ENCODE data around the gene AGBL1.
"Not testable (repeated sequence)": the region's sequence is repeated elsewhere in the genome, so short reads cannot be mapped to it uniquely, and the experiment has no call there.

AGBL1 gene

DNA sequence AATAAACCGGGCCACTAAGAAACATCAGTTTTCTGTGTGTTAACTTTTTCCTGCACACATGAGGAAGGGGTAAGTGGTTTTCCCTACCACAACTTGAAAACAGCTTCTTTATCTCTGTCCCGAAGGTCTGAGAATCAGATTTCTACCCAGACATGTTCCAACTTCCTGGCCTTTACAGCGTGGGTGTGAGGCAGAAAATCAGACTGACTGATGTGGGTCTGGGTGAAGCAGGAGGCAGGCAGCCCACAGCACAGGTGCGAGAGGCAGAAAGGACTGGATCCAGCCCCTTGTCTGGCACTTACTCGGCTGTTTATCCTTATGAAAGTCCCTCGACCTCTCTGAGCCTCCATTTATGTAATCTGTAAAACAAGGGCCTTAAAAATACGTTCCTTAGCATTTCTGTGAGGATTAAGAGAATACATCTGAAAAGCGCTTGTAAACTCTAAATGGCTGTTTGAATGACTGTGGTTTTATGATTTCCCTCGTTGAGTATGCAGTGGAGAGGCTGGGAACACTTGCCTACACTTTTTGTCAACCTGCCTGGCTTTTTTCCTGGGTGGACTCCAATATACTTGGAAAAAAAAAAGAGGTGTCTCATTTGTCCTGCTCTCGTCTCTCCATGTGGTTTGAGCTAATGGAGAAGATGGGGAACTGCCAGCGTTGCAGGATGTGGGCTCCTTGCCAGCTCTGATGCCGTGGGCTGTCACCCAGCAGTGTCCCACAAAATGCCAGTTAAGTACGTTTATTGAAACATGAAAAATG, 3.1 kb downstream of the AGBL1 start:
- no peak for DNase-seq (ENCODE audit: low read depth)

DNA sequence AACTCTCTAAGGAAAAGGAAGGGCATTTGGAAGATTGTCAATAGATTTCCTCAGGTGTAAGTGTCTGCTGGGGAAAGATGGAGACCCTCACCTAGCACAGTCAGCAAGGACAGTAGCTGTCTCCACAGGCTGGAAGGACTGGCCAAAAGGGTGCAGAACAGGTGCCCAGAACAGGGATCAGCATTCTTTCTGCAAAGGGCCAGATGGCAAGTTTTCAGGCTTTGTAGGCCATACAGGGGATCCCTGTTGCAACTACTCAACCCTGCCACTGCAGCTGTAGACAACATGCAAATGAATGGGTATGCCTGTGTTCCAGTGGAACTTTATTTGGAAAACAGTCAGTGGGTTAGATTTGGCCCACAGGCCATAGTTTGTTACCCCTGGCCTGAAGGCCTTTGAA, 8.1 kb downstream of the AGBL1 start:
- DNase-seq (ENCODE audit: low read depth), result no peak

DNA sequence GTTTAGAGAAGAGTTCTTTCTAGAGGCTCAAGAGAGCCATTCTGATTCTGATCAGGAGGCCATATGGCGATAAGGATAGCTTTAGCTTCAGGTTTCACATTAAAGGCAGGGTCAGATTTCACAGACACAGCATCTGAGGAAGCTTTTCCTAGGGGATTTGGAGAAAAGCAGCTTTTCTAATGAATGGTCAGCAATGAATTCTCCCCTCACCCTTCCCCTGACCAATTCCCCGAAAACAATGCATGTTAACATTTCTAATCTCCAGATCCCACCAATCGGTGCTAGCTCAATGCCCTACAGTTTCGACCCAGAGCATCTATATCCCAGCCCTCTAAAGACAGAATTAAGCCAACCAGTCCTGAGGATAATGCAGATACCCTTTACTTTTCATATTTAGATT, 9.8 kb downstream of the AGBL1 start:
- DNase-seq (ENCODE audit: low read depth), result no peak

DNA sequence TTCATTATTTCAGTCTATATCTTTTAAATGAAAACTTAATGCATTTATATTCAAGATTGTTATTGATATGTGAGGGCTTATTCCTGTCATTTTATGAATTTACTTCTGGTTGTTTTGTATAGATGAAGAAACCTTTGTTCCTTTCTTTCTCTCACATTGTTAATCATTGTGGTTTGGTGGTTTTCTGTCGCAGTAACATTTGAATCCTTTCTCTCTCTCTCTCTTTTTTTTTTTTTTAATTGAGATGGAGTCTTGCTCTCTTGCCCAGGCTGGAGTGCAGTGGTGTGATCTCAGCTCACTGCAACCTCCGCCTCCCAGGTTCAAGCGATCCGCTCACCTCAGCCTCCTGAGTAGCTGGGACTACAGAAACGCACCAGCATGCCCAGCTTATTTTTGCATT, 22.1 kb downstream of the AGBL1 start:
- no peak for DNase-seq (ENCODE audit: low read depth)

DNA sequence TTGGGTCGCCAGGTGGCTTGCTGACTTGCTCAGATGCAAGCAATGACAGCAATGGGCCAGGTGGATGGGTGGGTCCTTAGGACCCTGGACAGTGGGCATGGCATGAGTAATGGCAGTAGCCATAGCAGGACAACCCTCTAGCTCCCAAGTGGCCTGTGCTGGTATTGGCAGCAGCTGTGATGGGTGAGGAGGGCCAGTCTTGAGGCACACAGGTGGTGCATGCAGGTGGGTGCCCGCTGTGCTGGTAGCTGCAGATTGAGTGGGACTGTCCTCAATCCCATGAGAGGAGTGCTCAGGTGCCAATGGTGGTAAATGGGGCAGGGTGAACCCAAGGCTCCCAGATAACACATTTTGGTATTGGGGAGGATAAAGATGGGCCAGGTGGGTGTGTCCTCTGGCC, 24.2 kb downstream of the AGBL1 start:
- DNase-seq (ENCODE audit: low read depth), result no peak

DNA sequence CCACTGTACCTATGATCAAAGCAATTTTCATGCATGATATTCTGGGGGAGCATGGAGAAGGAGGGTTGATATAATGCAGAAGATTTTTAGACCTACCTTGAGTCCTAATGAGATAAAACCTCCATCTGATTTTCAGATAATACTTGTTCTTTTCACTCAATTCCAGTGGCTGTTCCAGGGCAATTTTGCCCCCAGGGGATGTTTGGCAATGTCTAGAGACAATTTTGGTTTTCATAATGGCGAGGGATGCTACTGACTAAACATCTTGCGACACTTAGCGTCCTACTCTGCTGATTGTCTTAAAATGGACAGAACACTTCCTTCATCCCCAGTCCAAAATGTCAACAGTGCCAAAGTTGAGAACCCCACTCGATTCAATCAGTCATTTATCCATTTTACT, 26.6 kb downstream of the AGBL1 start:
- no peak for DNase-seq (ENCODE audit: low read depth)

DNA sequence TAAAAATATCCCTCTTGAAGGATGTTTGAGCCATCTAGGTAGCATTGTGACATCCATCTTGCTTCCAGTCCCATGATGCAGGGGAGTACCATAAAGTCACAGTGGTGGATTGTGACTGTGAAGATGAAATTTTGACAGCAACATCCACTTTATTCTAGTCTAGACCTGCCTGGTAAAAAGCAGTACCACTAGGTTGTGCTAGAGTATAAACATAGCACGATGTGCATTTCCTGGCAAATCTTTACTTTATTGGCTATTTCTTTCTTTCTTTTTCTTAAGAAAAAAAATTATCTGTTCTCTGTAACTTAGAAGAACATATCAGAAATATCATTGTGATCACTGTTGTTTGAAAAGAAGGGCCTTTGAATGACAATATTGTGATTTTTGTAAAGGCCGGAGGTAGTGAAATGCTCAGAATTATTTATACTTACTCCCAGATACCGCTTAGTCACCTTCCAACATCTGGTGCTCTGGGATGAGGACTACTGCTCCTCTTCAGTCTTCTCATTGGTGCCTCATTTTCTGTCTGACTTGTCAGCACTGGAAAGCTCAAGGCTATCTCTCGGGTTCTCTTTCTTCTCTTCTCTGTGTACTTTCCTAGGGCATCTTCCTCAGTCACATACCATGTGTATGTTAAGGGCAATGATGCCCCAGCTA, 35.6 kb downstream of the AGBL1 start:
- DNase-seq (ENCODE audit: low read depth), result no peak

DNA sequence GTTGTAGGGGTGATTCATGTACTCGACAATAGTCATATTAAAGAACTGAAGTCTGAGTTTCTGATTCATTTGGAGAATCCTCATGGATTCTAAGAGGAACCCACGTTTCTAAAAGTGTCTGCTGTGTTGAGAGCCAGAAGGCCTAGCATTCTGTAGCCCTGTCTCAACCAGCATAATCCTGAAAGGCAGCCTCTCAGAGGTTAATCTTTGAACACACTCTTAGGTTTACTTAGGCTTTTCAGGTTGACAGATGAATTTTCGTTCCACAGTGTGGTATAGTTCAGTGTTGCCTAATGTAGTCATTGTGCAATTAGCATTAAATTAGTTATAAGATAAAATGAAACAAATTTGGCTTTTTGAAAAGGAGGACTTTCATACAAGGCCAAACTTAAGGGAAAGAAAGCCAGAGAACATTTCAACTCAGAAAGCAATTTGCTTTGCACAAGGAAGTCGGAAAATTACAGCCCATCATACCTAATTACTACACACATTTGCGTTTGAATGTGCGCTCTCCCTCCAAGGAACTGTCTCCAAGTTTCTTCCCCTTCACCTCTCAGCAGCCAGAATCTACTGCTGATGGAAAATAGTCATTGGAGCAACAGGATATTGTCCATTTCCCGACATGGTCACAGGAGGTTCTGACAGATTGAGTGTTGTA, 42.0 kb downstream of the AGBL1 start:
- no peak for DNase-seq (ENCODE audit: low read depth)

DNA sequence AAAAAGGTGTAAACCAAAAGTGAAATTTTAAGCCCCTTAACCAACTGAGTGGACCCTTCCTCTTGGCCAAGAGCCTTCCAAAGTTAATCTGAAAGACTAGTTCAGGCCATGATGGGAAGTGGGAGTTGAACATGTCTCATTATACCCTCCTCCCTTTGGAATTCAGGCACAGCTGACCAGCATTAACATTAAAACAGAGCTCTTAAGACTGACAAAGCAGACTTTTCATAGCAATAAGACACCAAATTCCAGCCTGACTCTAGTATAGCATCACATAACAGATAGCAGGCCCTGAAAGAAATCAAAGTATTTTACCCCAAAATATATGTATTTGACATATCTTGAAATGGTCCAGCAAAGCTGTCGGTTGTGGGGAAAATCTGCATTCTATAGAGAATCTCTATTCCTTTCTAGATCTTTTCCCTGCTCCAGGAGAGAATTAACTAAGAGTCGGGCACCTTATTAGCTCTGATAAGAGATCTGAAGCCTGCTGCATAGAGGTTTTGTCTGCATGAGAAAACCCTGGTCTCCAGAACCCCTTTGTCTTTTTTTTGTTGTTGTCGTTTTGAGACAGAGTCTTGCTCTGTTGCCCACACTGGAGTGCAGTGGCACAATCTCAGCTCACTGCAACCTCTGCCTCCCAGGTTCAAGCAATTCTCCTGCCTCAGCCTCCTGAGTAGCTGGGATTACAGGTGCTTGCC, 43.2 kb downstream of the AGBL1 start:
- DNase-seq (ENCODE audit: low read depth), result not testable (repeated sequence)

DNA sequence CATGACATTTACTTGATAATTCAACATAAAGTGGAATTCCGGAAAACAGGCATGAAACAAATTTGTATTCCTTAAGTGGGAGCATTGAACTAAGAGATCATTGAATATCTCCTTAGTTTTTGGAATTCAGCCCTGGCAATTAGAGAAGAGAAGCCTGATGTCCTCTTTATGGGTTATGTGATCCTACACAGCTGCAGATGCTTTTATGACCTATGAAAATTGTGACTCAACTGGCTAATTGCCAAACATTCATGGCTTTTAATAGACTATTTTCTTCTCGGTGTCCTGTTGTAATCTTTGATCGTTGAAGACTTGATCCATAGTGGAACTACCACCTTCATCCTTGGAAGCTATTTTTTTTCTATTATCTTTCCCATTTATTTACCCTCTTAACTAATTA, 46.1 kb downstream of the AGBL1 start:
- no peak for DNase-seq (ENCODE audit: low read depth)

DNA sequence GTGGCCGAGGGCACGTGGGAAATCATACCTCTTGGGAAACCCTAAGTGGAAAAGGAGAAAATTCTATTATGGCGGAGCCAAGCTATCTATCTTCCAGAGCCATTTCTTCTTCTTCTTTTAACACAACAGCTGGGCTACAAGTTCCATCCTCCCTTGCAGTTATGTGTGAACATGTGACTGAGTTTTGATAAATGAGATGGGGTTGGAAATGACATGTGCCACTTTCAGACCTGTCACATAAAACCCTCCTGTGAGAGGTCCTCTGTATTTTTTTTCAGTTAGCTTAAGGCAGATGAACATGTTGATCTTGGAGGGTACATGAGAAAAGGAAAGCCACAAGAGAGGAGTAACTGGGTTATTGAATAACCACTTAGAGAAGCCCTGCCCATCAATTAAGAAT, 47.9 kb downstream of the AGBL1 start:
- no peak for DNase-seq (ENCODE audit: low read depth)

DNA sequence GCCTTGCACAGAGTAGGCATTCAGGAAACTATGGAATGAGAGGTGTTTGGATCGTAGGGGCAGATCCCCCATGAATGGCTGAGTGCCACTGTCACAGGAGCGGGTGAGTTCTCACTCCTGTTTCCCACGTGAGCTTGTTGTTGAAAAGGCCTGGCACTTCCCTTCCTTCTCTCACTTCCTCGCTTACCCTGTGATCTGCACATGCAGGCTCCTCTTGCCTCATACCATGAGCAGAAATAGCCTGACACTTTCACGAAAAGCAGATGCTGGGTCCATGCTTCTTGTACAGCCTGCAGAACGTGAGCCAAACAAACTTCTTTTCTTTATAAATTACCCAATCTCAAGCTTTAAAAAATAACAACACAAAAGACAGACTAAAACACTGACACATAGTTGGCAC, 55.4 kb downstream of the AGBL1 start:
- DNase-seq (ENCODE audit: low read depth), result no peak

DNA sequence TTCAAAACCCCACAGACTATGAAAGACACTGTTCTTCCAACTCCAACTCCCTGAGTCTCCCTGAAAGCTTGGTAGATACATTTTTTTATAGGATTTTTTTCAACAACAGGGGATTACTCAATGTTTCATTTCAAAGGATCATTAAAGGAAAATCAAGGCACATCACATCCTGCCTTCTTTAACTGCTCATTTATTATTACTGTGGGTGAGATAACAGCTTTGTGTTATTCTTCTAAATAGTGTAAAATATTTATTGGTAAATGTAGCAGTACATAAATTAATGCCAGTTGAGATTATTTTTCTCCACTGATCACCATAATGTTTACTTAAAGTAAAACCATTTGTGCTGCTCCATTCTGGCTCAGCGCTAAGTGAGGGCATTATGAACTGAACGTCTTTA, 57.2 kb downstream of the AGBL1 start:
- no peak for DNase-seq (ENCODE audit: low read depth)

DNA sequence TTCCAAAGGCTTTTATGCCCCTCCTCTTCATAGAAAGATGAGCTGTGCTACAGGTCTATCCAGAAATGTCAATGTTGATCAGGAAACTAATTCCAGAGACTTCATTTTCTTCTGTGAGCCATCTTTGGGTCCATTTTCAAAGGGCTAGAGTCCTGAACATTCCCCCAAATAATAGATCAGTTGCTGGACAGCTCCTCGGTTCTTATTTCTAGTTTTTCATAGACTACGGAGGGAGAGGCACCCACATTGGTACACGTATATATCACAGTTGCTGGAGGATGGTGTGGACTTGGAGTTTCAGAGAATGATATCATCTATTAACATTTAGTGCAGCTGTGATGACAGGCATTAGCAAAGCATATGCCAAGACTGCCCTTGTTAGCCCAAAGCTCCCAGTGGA, 59.1 kb downstream of the AGBL1 start:
- no peak for DNase-seq (ENCODE audit: low read depth)

DNA sequence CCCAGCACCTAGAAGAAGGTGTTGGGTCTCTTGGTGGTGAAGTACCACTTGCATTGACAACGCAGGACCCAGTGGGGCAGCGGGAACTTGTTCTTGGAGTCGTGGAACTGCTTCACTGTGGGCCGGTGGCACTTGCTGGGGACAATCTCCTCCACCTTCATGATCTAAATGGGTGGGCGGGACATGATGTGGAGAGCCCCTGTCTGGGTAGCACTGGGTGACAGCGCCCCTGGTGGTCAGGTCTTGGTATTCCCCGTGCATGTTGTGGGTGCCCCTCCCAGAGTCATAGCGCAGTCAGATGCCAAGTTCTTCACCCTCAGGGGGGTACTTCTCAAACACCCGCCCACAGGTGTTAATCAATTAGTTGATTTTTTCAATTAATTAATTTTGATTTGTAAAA, 60.2 kb downstream of the AGBL1 start:
- no peak for DNase-seq (ENCODE audit: low read depth)

DNA sequence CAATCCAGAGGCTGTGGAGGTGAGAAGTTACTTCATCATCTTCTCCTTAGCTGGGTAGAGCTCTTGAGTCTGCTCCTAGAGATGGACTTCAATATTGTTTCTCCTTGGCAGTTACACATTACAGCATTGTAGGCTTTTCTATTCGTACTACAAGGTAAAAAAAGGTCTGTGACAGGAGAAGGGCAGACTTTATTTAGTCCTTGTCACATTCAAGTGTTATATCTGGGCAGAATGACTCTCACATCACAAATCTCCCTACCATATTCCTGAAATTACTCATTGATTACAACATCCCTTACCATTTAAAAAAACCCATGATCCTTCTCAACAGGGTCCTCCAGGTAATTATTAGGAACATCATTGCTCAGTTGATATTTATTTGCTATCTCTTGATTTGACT, 75.0 kb downstream of the AGBL1 start:
- no peak for DNase-seq (ENCODE audit: low read depth)

DNA sequence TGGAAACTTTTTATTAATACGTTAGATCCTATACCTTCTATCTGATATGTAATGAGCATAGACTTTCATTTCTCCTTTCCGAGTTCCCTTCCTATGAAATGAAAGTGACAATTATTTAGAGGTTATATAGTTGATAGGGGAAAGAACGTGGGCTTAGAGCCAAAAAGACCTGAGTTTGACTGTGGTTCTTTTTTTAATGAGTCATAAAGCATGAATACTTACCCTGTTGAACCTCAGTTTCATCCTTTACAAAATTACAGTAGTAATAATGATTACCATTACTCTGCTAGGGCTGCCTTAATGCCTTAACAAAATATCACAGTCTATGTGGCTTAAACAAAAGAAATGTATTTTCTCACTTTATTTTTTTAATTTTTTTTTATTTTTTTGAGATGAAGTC, 75.9 kb downstream of the AGBL1 start:
- DNase-seq (ENCODE audit: low read depth), result no peak

DNA sequence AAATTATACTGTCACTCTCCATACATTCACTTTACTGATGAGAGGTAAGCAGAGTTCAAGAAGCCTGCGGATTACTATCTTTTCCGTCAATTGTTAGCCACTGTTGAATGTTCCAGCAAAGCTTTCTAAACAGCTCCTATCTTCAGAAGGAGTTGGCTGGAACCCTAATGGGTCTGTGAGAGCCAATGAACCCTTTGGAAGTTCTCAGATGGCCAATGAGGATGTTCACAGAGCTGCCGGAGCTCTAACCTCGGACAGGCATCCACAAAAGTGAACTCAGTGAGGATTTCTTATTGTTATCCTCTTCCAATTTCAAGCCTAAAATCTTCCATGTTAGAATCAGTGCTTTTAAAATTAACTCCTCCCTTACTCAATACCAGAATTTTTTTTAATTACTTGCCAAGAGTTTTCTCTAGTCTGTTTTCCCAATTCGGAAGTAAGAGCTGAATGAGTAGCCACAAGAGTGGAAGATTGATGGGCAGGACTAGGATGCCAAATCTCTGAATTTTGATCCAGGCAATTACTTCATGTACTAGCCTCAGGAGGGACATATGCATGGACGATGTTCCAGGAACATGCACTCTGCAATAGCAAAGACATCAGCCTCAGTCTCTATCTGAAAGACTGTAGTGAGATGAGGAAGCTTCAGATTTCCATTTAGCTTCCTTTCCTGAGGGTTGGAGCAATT, 78.1 kb downstream of the AGBL1 start:
- DNase-seq (ENCODE audit: low read depth), result no peak

DNA sequence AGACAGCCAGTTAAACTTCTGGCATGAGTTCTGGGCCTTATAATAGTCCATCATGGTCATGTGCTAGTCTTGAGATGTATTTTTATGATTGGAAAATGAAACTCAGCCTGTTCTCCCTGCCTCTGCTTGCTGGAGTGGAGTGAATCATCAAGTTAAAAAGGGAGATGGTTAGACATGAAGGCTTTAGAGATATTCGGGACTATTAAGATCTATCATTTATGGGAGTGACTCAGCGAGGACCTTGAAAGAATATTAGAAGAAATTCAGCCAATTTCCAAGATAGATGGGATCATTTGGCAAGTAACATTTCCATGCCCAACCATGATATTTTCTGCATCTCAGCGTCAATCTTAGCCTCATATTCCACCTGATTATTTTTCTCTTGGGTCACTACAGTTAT, 79.8 kb downstream of the AGBL1 start:
- no peak for DNase-seq (ENCODE audit: low read depth)

DNA sequence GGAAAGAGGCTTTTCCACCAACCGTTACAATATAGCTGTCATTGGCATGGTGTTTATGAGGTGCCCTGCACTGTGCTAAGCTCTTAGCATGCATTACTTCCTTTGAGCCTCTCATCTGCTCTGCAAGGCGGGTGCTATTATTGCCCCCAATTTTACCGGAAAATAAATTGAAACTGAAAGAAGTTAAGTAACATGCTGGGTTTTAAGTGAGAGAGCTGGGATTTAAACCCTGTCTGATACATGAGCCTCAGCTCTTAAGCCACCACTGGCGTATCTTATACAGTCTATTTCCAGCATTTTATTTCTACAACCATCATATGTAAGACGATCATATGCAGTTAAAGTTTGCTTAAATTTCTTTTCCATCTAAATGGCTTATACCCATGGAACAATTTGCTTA, 81.6 kb downstream of the AGBL1 start:
- DNase-seq (ENCODE audit: low read depth), result no peak

DNA sequence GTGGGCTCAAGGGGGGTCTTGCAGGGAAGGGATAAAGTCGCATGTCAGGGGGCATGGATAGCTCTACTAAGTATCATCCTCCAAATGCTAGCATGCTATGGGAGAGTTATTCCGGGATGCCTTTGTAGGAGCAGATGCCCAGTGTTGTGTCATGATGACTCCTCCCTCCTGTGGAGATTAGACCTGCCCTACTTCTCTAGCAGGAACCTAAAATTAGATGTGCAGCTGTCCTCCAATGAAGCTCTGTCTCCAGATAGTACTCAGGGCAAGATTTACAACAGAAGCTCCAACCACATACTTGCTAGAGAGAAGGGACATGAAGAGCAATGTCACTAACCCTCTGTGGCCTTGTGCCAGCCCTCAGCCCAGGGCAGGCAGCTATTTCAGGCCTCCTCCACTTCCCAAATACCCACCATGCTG, 82.5 kb downstream of the AGBL1 start:
- no peak for DNase-seq (ENCODE audit: low read depth)

DNA sequence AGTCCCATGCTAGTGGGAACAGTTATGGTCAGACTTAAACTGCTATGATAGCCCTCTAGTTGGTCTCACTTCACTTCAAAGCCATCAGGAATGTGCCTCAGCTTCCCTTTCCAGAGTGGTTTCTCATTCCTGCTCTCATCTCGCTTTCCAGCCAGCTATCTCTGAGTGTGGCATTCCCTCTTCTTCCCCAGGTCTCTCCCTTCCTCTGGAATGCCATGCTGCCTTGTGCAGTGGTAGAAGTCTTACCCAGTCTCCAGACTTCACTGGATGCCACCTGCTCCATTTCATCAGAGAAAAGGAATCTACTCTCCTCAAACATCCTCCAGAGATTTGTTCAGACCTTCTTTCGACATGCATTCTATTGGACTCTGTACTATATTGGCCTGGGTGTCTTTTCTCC, 83.0 kb downstream of the AGBL1 start:
- DNase-seq (ENCODE audit: low read depth), result no peak

Measured in GM04504 (cell line).